CD14-positive monocyte (primary cell): Measurements from ENCODE around the gene DHRS1. TPM values are rescaled to one million over a fixed set of nuclear protein-coding genes. Genes with fewer than 3 reads are reported as not detected.

Experiments used
- DNase-seq, 3 donors: peaks; one replicate each; pipeline ENCODE4 v3.0.0-alpha.2; 2011 to 2022
- H2AFZ ChIP-seq: 2 replicates; pipeline ENCODE4 v1.6.0; 2012; ENCODE audit warnings: mild to moderate bottlenecking, low read depth, low read length, inconsistent platforms; ENCODE audit not compliant: insufficient read depth, poor library complexity, severe bottlenecking
- H3K27ac ChIP-seq, 2 donors: 1 replicate in 1 of 2; 2 replicates in 1 of 2; pipeline ENCODE4 v1.5.1; 2012 to 2013; ENCODE audit warnings: low read length in 2 of 2, control low read depth in 1 of 2, inconsistent platforms in 1 of 2, low read depth in 1 of 2, mild to moderate bottlenecking in 1 of 2
- H3K27me3 ChIP-seq, 2 donors: one replicate each; pipeline versions ENCODE4 v1.6.0 to v1.6.1; 2011 to 2013; ENCODE audit warnings: low read length in 2 of 2; ENCODE audit not compliant: control insufficient read depth in 2 of 2, insufficient read depth in 2 of 2
- H3K36me3 ChIP-seq, 2 donors: replicated peaks in 1 of 2; 1 replicate in 1 of 2; 2 replicates in 1 of 2; pipeline versions ENCODE4 v1.5.1 to v1.6.1; 2012 to 2013; ENCODE audit warnings: low read length in 2 of 2, control low read depth in 1 of 2, inconsistent platforms in 1 of 2, mild to moderate bottlenecking in 1 of 2; ENCODE audit not compliant: insufficient read depth in 2 of 2, control insufficient read depth in 1 of 2
- H3K4me1 ChIP-seq, 2 donors: 1 replicate in 1 of 2; 2 replicates in 1 of 2; pipeline versions ENCODE4 v1.5.1 to v1.6.1; 2012 to 2013; ENCODE audit warnings: low read length in 2 of 2, control low read depth in 1 of 2, inconsistent platforms in 1 of 2, mild to moderate bottlenecking in 1 of 2, moderate library complexity in 1 of 2; ENCODE audit not compliant: insufficient read depth in 2 of 2, control insufficient read depth in 1 of 2
- H3K4me2 ChIP-seq: replicated peaks from 2 replicates; pipeline ENCODE3; 2012; ENCODE audit warnings: low read length, moderate library complexity, mild to moderate bottlenecking; ENCODE audit not compliant: poor library complexity, severe bottlenecking; ENCODE audit errors: extremely low read depth
- H3K4me3 ChIP-seq, 3 experiments: fragments of 200-600 bp in 1 of 3; sonication (generic) in 1 of 3; replicated peaks in 1 of 3; 1 replicate in 2 of 3; 2 replicates in 1 of 3; pipeline ENCODE4 v1.5.1; 2011 to 2013; ENCODE audit warnings: low read length in 3 of 3, mild to moderate bottlenecking in 3 of 3, control low read depth in 2 of 3, low read depth in 2 of 3, inconsistent platforms in 1 of 3, moderate library complexity in 1 of 3
- H3K79me2 ChIP-seq: 2 replicates; pipeline ENCODE4 v1.6.0; 2012; ENCODE audit warnings: mild to moderate bottlenecking, control low read depth, inconsistent platforms, low read length, moderate library complexity; ENCODE audit not compliant: insufficient read depth
- H3K9ac ChIP-seq: 2 replicates; pipeline ENCODE4 v1.6.0; 2017; ENCODE audit warnings: low read length, mild to moderate bottlenecking; ENCODE audit not compliant: insufficient read depth, poor library complexity, severe bottlenecking
- H3K9me3 ChIP-seq, 2 donors: replicated peaks in 1 of 2; 1 replicate in 1 of 2; 2 replicates in 1 of 2; pipeline versions ENCODE4 v1.5.1 to v1.6.1; 2012 to 2013; ENCODE audit warnings: low read length in 2 of 2, control low read depth in 1 of 2; ENCODE audit not compliant: control insufficient read depth in 1 of 2, insufficient read depth in 1 of 2
- H4K20me1 ChIP-seq: 2 replicates; pipeline ENCODE4 v1.6.0; 2012; ENCODE audit warnings: mild to moderate bottlenecking, low read length, control low read depth, moderate library complexity; ENCODE audit not compliant: insufficient read depth
- H3K27ac Mint-ChIP-seq, 7 donors: one replicate each; pipeline ENCODE4 v1.8.0; 2020; ENCODE audit warnings: mild to moderate bottlenecking in 7 of 7, mixed read lengths in 7 of 7, moderate library complexity in 6 of 7, inconsistent platforms in 2 of 7
- H3K27me3 Mint-ChIP-seq, 3 donors: one replicate each; pipeline ENCODE4 v1.8.0; 2021 to 2022; ENCODE audit warnings: low read depth in 3 of 3, mild to moderate bottlenecking in 3 of 3, mixed read lengths in 3 of 3, moderate library complexity in 3 of 3, inconsistent platforms in 1 of 3
- H3K36me3 Mint-ChIP-seq, 2 donors: one replicate each; pipeline ENCODE4 v1.8.0; 2020; ENCODE audit warnings: mixed read lengths in 2 of 2, inconsistent platforms in 1 of 2, mild to moderate bottlenecking in 1 of 2
- H3K4me1 Mint-ChIP-seq: one replicate; pipeline ENCODE4 v1.8.0; 2020; ENCODE audit warnings: mild to moderate bottlenecking, mixed read lengths
- H3K4me3 Mint-ChIP-seq, 2 donors: one replicate each; pipeline ENCODE4 v1.8.0; 2020; ENCODE audit warnings: mild to moderate bottlenecking in 2 of 2, mixed read lengths in 2 of 2, moderate library complexity in 1 of 2
- H3K9me3 Mint-ChIP-seq, 7 donors: one replicate each; pipeline ENCODE4 v1.8.0; 2020 to 2022; ENCODE audit warnings: mixed read lengths in 7 of 7, mild to moderate bottlenecking in 6 of 7, moderate library complexity in 6 of 7, inconsistent platforms in 2 of 7
- WGBS: methylation state at CpG from one replicate; pipeline ENCODE4 v1.1.5; 2013; ENCODE audit warnings: missing lambda C conversion rate; ENCODE audit not compliant: insufficient coverage; 5-methylcytosine and 5-hydroxymethylcytosine counted together
- intact Hi-C, 2 donors: fragments of 100-400 bp; cut with micrococcal nuclease; formaldehyde crosslinking; loops; one replicate each; pipeline versions ENCODE4 v1.15.0 to v1.15.1; 2023
- polyA plus RNA-seq, 3 donors: library from polyadenylated mRNA; depleted of rRNA in 1 of 3; unstranded in 2 of 3; stranded (reverse) in 1 of 3; fragments of 300-500 nt in 2 of 3; fragments of >200 nt in 1 of 3; fragmentation: Illumina TruSeq in 2 of 3; gene quantifications; 1 replicate in 2 of 3; 2 replicates in 1 of 3; pipeline ENCODE4 v1.2.3, GENCODE V29; 2012 to 2021
- TF ChIP-seq, protein P1 (sequence below): fragments of 200-600 bp; IDR thresholded peaks from one replicate; pipeline ENCODE4 v1.8.0; 2022; ENCODE audit warnings: antibody characterized with exemption, mild to moderate bottlenecking

Gene DHRS1
- polyA plus RNA-seq, 3 donors = 31.6 to 49.4 (median 48.8) TPM

DNA sequence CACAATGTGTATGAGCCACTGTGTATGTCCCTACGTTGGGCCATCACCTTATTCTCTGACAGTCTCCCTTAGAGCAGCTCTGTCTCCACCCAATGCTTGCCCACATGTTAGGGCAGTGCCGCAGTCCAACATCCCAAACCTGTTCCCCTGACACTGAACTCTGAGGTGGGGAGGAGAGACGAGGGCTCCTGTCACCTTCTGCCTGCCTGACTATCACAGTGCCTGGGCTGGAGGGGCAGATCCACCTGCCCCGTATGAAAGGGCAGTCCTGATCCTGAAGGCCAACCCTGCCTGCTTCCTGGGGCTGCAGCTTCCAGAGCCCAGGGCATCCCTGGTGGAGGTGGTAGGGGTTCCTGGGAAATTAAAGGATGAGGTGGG is 38.8 kb downstream of the DHRS1 start:
- no peaks in the 10 kb centered on the region for H3K79me2 ChIP-seq
- no peak overlapping the region for H3K9ac ChIP-seq
- H3K4me3 Mint-ChIP-seq = no peak overlapping the region
- H3K36me3 ChIP-seq = peaks cover 39 to 80% of the 10 kb centered on the region in 2 donors
- H3K9me3 Mint-ChIP-seq = no peaks in the 10 kb centered on the region
- WGBS = 80% methylated on average over 1 of the region's 4 CpGs
- no peaks in the 10 kb centered on the region for H3K4me1 Mint-ChIP-seq
- TF ChIP-seq, protein P1, sequence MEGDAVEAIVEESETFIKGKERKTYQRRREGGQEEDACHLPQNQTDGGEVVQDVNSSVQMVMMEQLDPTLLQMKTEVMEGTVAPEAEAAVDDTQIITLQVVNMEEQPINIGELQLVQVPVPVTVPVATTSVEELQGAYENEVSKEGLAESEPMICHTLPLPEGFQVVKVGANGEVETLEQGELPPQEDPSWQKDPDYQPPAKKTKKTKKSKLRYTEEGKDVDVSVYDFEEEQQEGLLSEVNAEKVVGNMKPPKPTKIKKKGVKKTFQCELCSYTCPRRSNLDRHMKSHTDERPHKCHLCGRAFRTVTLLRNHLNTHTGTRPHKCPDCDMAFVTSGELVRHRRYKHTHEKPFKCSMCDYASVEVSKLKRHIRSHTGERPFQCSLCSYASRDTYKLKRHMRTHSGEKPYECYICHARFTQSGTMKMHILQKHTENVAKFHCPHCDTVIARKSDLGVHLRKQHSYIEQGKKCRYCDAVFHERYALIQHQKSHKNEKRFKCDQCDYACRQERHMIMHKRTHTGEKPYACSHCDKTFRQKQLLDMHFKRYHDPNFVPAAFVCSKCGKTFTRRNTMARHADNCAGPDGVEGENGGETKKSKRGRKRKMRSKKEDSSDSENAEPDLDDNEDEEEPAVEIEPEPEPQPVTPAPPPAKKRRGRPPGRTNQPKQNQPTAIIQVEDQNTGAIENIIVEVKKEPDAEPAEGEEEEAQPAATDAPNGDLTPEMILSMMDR = no peak
- H2AFZ ChIP-seq = no peak overlapping the region
- H3K27ac ChIP-seq = no peak overlapping the region
- DNase-seq = no peak
- no peak overlapping the region for H3K4me3 ChIP-seq
- H3K36me3 Mint-ChIP-seq = peaks cover 64 to 81% of the 10 kb centered on the region in 2 donors
- H3K9me3 ChIP-seq = no peaks in the 10 kb centered on the region
- H4K20me1 ChIP-seq = no peaks in the 10 kb centered on the region
- intact Hi-C loops = no loop called here
- H3K4me2 ChIP-seq = no peak overlapping the region
- H3K27ac Mint-ChIP-seq = peak overlapping the region in 2 of 7 donors; percentile 4 to 70
- no peaks in the 10 kb centered on the region for H3K4me1 ChIP-seq
- no peaks in the 10 kb centered on the region for H3K27me3 ChIP-seq
- peaks cover 0 to 2% (median 1%) of the 10 kb centered on the region in 3 donors for H3K27me3 Mint-ChIP-seq

DNA sequence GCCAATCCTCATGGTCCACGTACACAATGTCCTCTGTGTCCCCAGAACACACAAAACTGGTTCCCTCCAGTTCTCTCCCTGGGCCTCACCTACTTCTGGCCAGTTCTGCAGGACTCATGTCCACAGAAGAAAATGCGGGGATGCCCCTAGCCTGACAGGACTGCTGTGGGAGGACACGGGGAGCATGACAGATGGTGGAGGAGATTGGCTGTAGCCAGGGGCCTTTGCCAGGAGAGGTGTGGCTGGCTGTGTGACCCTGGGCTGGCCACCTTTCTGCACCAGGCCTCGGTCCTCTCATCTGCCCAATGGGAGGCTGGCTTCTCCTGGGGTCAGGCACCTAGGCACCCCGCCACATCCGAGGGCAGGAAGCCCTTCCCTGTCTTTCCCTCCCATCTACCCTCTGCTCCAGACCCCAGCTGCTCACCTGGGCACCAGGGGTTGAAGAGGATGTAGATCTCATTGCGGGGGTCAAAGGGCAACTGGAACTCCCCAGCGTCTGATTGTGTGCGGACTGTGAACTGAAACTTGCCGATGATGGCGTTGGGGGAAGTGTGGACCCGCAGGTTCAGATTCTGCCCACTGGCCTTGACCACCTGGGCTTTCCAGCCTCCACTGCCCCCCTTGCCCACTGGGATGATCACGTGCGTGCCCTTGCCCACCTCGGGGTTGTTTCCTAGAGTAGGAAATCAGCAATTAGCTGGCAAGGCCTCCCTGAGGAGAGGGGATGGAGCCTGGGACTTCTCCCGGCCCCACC is 39.4 kb downstream of the DHRS1 start:
- no peak overlapping the region for H3K4me3 Mint-ChIP-seq
- no peak overlapping the region for H3K4me3 ChIP-seq
- H3K4me1 Mint-ChIP-seq = no peaks in the 10 kb centered on the region
- H2AFZ ChIP-seq = no peak overlapping the region
- peaks cover 0 to 2% (median 1%) of the 10 kb centered on the region in 3 donors for H3K27me3 Mint-ChIP-seq
- no peak for DNase-seq
- no peaks in the 10 kb centered on the region for H4K20me1 ChIP-seq
- no peak overlapping the region for H3K9ac ChIP-seq
- no peak overlapping the region for H3K27ac Mint-ChIP-seq
- H3K9me3 ChIP-seq = no peaks in the 10 kb centered on the region
- H3K9me3 Mint-ChIP-seq = no peaks in the 10 kb centered on the region
- H3K4me2 ChIP-seq = no peak overlapping the region
- no peaks in the 10 kb centered on the region for H3K79me2 ChIP-seq
- H3K4me1 ChIP-seq = no peaks in the 10 kb centered on the region
- H3K36me3 ChIP-seq = peaks cover 39 to 80% of the 10 kb centered on the region in 2 donors
- TF ChIP-seq, protein P1 = no peak
- intact Hi-C loops = no loop called here
- 94% methylated on average over 10 of the region's 16 CpGs for WGBS
- peaks cover 67 to 81% of the 10 kb centered on the region in 2 donors for H3K36me3 Mint-ChIP-seq
- no peaks in the 10 kb centered on the region for H3K27me3 ChIP-seq
- H3K27ac ChIP-seq = no peak overlapping the region
